WTC11 (cell line): ENCODE measurements around the gene FUT6. TPM values are rescaled to one million over a fixed set of nuclear protein-coding genes. Genes with fewer than 3 reads are reported as not detected.

ENCODE experiments used
- CBFB ChIP-seq: sonication (generic); formaldehyde crosslinking; IDR thresholded peaks from 2 replicates; pipeline ENCODE4 v1.8.1; 2022; ENCODE audit warnings: mild to moderate bottlenecking, low read depth, missing genetic modification reagents
- EMX1 ChIP-seq: fragments of 250-450 bp; sonication (Bioruptor Pico); IDR thresholded peaks from 2 replicates; pipeline ENCODE4 v1.8.0; 2021; ENCODE audit warnings: mild to moderate bottlenecking
- ETV6 ChIP-seq: sonication (generic); formaldehyde crosslinking; IDR thresholded peaks from 2 replicates; pipeline ENCODE4 v1.8.1; 2022; ENCODE audit warnings: mild to moderate bottlenecking, missing genetic modification reagents
- IRF2 ChIP-seq: sonication (generic); formaldehyde crosslinking; IDR thresholded peaks from 2 replicates; pipeline ENCODE4 v1.8.0; 2022; ENCODE audit warnings: low read depth, missing genetic modification reagents, borderline replicate concordance
- JUN ChIP-seq: sonication (generic); formaldehyde crosslinking; IDR thresholded peaks from 2 replicates; pipeline ENCODE4 v1.8.0; 2023; ENCODE audit warnings: mild to moderate bottlenecking, missing genetic modification reagents
- NFATC4 ChIP-seq: fragments of 250-450 bp; sonication (Bioruptor Pico); IDR thresholded peaks from 2 replicates; pipeline ENCODE4 v1.9.0; 2021; ENCODE audit warnings: mild to moderate bottlenecking
- NFYB ChIP-seq: sonication (generic); formaldehyde crosslinking; conservative IDR thresholded peaks from 2 replicates; pipeline ENCODE4 v1.8.0; 2022; ENCODE audit warnings: low read depth, missing genetic modification reagents
- NR2C2 ChIP-seq: sonication (generic); formaldehyde crosslinking; IDR thresholded peaks from 2 replicates; pipeline ENCODE4 v1.8.0; 2022; ENCODE audit warnings: mild to moderate bottlenecking, missing genetic modification reagents
- RELA ChIP-seq: sonication (generic); formaldehyde crosslinking; IDR thresholded peaks from 2 replicates; pipeline ENCODE4 v1.8.1; 2022; ENCODE audit warnings: missing genetic modification reagents, mild to moderate bottlenecking, borderline replicate concordance
- TEAD4 ChIP-seq: sonication (generic); formaldehyde crosslinking; IDR thresholded peaks from 2 replicates; pipeline ENCODE4 v1.8.0; 2022; ENCODE audit warnings: mild to moderate bottlenecking, missing genetic modification reagents
- ZBTB21 ChIP-seq: sonication (generic); formaldehyde crosslinking; IDR thresholded peaks from 2 replicates; pipeline ENCODE4 v1.8.1; 2023; ENCODE audit warnings: mild to moderate bottlenecking, missing genetic modification reagents, borderline replicate concordance
- ZNF317 ChIP-seq: sonication (generic); formaldehyde crosslinking; IDR thresholded peaks from 2 replicates; pipeline ENCODE4 v1.8.1; 2023; ENCODE audit warnings: low read depth, mild to moderate bottlenecking, moderate library complexity, missing genetic modification reagents, borderline replicate concordance
- ZNF423 ChIP-seq: fragments of 250-450 bp; sonication (Bioruptor Pico); IDR thresholded peaks from 2 replicates; pipeline ENCODE4 v2.1.2; 2022; ENCODE audit warnings: mild to moderate bottlenecking, moderate library complexity
- total RNA-seq: library from RNA; stranded (reverse); gene quantifications from 3 replicates; pipeline ENCODE4 v1.2.3, GENCODE V29; 2021
- TF ChIP-seq, protein P1 (sequence below): fragments of 250-450 bp; sonication (Bioruptor Pico); IDR thresholded peaks from 2 replicates; pipeline ENCODE4 v1.9.0; 2021; ENCODE audit warnings: mild to moderate bottlenecking, borderline replicate concordance
- TF ChIP-seq, protein P2 (sequence below): fragments of 250-450 bp; sonication (Bioruptor Pico); IDR thresholded peaks from 2 replicates; pipeline ENCODE4 v2.1.2; 2022; ENCODE audit warnings: mild to moderate bottlenecking, moderate library complexity
- TF ChIP-seq, protein P3 (sequence below): fragments of 250-450 bp; sonication (Bioruptor Pico); IDR thresholded peaks from 2 replicates; pipeline ENCODE4 v1.9.0; 2021; ENCODE audit warnings: mild to moderate bottlenecking
- TF ChIP-seq, protein P4 (sequence below): fragments of 250-450 bp; sonication (Bioruptor Pico); IDR thresholded peaks from 2 replicates; pipeline ENCODE4 v1.9.0; 2021; ENCODE audit warnings: mild to moderate bottlenecking
- TF ChIP-seq, protein P5 (sequence below): sonication (generic); formaldehyde crosslinking; IDR thresholded peaks from 2 replicates; pipeline ENCODE4 v1.8.0; 2023; ENCODE audit warnings: mild to moderate bottlenecking, missing genetic modification reagents
- TF ChIP-seq, protein P6 (sequence below): sonication (generic); formaldehyde crosslinking; IDR thresholded peaks from 2 replicates; pipeline ENCODE4 v1.8.1; 2022; ENCODE audit warnings: mild to moderate bottlenecking, missing genetic modification reagents, moderate library complexity, borderline replicate concordance
- TF ChIP-seq, protein P7 (sequence below): sonication (generic); formaldehyde crosslinking; conservative IDR thresholded peaks from 2 replicates; pipeline ENCODE4 v1.8.1; 2022; ENCODE audit warnings: mild to moderate bottlenecking, missing genetic modification reagents
- TF ChIP-seq, protein P8 (sequence below): sonication (generic); formaldehyde crosslinking; conservative IDR thresholded peaks from 2 replicates; pipeline ENCODE4 v1.8.1; 2023; ENCODE audit warnings: mild to moderate bottlenecking, low read depth, missing genetic modification reagents, moderate library complexity

Gene FUT6
- total RNA-seq, 1 experiment from 2014 or later: not detected

DNA sequence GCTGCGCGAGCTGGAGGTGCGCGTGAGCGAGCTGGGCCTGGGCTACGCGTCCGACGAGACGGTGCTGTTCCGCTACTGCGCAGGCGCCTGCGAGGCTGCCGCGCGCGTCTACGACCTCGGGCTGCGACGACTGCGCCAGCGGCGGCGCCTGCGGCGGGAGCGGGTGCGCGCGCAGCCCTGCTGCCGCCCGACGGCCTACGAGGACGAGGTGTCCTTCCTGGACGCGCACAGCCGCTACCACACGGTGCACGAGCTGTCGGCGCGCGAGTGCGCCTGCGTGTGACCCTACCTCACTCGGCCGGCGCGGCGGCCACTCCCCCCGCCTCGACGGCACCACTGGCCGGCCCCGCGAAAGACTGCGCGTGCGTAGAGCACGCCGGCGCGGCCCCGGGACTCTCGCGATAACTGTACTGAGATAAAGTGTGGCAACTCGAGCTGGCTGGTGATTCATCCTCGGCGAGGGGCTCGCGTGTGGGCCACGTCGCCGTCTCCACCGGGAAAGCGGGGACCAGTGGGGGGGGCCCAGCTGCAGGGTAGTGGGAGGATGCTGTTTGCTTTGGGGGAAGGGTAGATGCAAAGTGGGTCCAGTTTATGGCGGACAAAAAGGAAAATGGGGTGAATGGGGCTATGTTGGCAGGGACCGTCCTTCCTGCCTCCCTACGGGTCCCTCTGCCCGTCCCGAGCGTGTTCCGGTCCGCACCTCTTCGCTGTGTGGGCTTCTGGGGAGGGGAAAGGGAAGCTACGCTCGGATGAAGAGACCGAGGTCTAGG lies 11.4 kb downstream of the FUT6 start (continued):
- TF ChIP-seq, protein P1, sequence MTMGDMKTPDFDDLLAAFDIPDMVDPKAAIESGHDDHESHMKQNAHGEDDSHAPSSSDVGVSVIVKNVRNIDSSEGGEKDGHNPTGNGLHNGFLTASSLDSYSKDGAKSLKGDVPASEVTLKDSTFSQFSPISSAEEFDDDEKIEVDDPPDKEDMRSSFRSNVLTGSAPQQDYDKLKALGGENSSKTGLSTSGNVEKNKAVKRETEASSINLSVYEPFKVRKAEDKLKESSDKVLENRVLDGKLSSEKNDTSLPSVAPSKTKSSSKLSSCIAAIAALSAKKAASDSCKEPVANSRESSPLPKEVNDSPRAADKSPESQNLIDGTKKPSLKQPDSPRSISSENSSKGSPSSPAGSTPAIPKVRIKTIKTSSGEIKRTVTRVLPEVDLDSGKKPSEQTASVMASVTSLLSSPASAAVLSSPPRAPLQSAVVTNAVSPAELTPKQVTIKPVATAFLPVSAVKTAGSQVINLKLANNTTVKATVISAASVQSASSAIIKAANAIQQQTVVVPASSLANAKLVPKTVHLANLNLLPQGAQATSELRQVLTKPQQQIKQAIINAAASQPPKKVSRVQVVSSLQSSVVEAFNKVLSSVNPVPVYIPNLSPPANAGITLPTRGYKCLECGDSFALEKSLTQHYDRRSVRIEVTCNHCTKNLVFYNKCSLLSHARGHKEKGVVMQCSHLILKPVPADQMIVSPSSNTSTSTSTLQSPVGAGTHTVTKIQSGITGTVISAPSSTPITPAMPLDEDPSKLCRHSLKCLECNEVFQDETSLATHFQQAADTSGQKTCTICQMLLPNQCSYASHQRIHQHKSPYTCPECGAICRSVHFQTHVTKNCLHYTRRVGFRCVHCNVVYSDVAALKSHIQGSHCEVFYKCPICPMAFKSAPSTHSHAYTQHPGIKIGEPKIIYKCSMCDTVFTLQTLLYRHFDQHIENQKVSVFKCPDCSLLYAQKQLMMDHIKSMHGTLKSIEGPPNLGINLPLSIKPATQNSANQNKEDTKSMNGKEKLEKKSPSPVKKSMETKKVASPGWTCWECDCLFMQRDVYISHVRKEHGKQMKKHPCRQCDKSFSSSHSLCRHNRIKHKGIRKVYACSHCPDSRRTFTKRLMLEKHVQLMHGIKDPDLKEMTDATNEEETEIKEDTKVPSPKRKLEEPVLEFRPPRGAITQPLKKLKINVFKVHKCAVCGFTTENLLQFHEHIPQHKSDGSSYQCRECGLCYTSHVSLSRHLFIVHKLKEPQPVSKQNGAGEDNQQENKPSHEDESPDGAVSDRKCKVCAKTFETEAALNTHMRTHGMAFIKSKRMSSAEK (CRISPR knock-in tag): no peak
- TF ChIP-seq NR2C2 (CRISPR knock-in tag): no peak
- TF ChIP-seq, protein P2, sequence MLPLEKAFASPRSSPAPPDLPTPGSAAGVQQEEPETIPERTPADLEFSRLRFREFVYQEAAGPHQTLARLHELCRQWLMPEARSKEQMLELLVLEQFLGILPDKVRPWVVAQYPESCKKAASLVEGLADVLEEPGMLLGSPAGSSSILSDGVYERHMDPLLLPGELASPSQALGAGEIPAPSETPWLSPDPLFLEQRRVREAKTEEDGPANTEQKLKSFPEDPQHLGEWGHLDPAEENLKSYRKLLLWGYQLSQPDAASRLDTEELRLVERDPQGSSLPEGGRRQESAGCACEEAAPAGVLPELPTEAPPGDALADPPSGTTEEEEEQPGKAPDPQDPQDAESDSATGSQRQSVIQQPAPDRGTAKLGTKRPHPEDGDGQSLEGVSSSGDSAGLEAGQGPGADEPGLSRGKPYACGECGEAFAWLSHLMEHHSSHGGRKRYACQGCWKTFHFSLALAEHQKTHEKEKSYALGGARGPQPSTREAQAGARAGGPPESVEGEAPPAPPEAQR (CRISPR knock-in tag): no peak
- TF ChIP-seq ETV6 (CRISPR knock-in tag): no peak; the same call in 1 of the 2 replicates
- no peak for TF ChIP-seq ZBTB21 (CRISPR knock-in tag)
- no peak for TF ChIP-seq IRF2 (CRISPR knock-in tag)
- TF ChIP-seq NFATC4: no peak; the same call in 1 of the 2 replicates
- TF ChIP-seq CBFB (CRISPR knock-in tag): 0 out of 2 replicates have a peak, but pooled peaks have one; percentile 73
- no peak for TF ChIP-seq ZNF423
- TF ChIP-seq RELA: no peak
- TF ChIP-seq, protein P3, sequence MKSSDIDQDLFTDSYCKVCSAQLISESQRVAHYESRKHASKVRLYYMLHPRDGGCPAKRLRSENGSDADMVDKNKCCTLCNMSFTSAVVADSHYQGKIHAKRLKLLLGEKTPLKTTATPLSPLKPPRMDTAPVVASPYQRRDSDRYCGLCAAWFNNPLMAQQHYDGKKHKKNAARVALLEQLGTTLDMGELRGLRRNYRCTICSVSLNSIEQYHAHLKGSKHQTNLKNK: peak; percentile 75; the same call in 1 of the 2 replicates
- peak; percentile 51; the same call in 1 of the 2 replicates for TF ChIP-seq JUN (CRISPR knock-in tag)
- no peak for TF ChIP-seq EMX1 (CRISPR knock-in tag)
- TF ChIP-seq, protein P4, sequence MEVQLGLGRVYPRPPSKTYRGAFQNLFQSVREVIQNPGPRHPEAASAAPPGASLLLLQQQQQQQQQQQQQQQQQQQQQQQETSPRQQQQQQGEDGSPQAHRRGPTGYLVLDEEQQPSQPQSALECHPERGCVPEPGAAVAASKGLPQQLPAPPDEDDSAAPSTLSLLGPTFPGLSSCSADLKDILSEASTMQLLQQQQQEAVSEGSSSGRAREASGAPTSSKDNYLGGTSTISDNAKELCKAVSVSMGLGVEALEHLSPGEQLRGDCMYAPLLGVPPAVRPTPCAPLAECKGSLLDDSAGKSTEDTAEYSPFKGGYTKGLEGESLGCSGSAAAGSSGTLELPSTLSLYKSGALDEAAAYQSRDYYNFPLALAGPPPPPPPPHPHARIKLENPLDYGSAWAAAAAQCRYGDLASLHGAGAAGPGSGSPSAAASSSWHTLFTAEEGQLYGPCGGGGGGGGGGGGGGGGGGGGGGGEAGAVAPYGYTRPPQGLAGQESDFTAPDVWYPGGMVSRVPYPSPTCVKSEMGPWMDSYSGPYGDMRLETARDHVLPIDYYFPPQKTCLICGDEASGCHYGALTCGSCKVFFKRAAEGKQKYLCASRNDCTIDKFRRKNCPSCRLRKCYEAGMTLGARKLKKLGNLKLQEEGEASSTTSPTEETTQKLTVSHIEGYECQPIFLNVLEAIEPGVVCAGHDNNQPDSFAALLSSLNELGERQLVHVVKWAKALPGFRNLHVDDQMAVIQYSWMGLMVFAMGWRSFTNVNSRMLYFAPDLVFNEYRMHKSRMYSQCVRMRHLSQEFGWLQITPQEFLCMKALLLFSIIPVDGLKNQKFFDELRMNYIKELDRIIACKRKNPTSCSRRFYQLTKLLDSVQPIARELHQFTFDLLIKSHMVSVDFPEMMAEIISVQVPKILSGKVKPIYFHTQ (CRISPR knock-in tag): no peak
- TF ChIP-seq TEAD4: no peak
- TF ChIP-seq, protein P5, sequence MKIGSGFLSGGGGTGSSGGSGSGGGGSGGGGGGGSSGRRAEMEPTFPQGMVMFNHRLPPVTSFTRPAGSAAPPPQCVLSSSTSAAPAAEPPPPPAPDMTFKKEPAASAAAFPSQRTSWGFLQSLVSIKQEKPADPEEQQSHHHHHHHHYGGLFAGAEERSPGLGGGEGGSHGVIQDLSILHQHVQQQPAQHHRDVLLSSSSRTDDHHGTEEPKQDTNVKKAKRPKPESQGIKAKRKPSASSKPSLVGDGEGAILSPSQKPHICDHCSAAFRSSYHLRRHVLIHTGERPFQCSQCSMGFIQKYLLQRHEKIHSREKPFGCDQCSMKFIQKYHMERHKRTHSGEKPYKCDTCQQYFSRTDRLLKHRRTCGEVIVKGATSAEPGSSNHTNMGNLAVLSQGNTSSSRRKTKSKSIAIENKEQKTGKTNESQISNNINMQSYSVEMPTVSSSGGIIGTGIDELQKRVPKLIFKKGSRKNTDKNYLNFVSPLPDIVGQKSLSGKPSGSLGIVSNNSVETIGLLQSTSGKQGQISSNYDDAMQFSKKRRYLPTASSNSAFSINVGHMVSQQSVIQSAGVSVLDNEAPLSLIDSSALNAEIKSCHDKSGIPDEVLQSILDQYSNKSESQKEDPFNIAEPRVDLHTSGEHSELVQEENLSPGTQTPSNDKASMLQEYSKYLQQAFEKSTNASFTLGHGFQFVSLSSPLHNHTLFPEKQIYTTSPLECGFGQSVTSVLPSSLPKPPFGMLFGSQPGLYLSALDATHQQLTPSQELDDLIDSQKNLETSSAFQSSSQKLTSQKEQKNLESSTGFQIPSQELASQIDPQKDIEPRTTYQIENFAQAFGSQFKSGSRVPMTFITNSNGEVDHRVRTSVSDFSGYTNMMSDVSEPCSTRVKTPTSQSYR (CRISPR knock-in tag): 0 out of 2 replicates have a peak, but pooled peaks have one; percentile 8
- TF ChIP-seq, protein P6, sequence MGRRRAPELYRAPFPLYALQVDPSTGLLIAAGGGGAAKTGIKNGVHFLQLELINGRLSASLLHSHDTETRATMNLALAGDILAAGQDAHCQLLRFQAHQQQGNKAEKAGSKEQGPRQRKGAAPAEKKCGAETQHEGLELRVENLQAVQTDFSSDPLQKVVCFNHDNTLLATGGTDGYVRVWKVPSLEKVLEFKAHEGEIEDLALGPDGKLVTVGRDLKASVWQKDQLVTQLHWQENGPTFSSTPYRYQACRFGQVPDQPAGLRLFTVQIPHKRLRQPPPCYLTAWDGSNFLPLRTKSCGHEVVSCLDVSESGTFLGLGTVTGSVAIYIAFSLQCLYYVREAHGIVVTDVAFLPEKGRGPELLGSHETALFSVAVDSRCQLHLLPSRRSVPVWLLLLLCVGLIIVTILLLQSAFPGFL (CRISPR knock-in tag): no peak
- TF ChIP-seq, protein P7, sequence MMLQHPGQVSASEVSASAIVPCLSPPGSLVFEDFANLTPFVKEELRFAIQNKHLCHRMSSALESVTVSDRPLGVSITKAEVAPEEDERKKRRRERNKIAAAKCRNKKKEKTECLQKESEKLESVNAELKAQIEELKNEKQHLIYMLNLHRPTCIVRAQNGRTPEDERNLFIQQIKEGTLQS (CRISPR knock-in tag): no peak
- TF ChIP-seq, protein P8, sequence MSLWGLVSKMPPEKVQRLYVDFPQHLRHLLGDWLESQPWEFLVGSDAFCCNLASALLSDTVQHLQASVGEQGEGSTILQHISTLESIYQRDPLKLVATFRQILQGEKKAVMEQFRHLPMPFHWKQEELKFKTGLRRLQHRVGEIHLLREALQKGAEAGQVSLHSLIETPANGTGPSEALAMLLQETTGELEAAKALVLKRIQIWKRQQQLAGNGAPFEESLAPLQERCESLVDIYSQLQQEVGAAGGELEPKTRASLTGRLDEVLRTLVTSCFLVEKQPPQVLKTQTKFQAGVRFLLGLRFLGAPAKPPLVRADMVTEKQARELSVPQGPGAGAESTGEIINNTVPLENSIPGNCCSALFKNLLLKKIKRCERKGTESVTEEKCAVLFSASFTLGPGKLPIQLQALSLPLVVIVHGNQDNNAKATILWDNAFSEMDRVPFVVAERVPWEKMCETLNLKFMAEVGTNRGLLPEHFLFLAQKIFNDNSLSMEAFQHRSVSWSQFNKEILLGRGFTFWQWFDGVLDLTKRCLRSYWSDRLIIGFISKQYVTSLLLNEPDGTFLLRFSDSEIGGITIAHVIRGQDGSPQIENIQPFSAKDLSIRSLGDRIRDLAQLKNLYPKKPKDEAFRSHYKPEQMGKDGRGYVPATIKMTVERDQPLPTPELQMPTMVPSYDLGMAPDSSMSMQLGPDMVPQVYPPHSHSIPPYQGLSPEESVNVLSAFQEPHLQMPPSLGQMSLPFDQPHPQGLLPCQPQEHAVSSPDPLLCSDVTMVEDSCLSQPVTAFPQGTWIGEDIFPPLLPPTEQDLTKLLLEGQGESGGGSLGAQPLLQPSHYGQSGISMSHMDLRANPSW (CRISPR knock-in tag): no peak
- TF ChIP-seq NFYB (CRISPR knock-in tag): no peak
- no peak for TF ChIP-seq ZNF317 (CRISPR knock-in tag)
